Measurements from ENCODE around the gene WNT8A. TPM values are rescaled to one million over a fixed set of nuclear protein-coding genes. Genes with fewer than 3 reads are reported as not detected.
A peak's percentile ranks its signal among the peaks of the same experiment; 100 is the strongest.

WNT8A gene
- total and polyA plus RNA-seq, 2 experiments from 2014 or later = not detected

- H3K9me3 ChIP-seq (ENCODE audit: low read depth) = no peaks in the 10 kb centered on the region
- 68% methylated on average over 1 of the region's 1 CpG for WGBS (ENCODE audit: low lambda C conversion rate, missing lambda C conversion rate)
- H3K4me1 ChIP-seq (ENCODE audit: insufficient read depth) = no peaks in the 10 kb centered on the region
- TF ChIP-seq CTCF (IDR thresholded peaks at IDR 0.05; ENCODE audit: poor library complexity) = no peak
- no peak for TF ChIP-seq EZH2 (IDR thresholded peaks at IDR 0.05; ENCODE audit: borderline replicate concordance)
- no peak for TF ChIP-seq EZH2phosphoT487 (IDR thresholded peaks at IDR 0.05; ENCODE audit: low read depth, severe bottlenecking, unreplicated experiment)
- H2AFZ ChIP-seq = no peak overlapping the region
- H3K4me2 ChIP-seq = peak overlapping the region; percentile 27
- H4K20me1 ChIP-seq (ENCODE audit: insufficient read depth, poor library complexity, severe bottlenecking) = no peaks in the 10 kb centered on the region
- H3K27me3 ChIP-seq = peaks cover 13% of the 10 kb centered on the region
- H3K9me2 ChIP-seq (replicated peaks; ENCODE audit: insufficient read depth) = no peaks in the 10 kb centered on the region
- no peak for DNase-seq (ENCODE audit: low spot score)
- no peaks in the 10 kb centered on the region for H3K79me2 ChIP-seq
- H3K27ac ChIP-seq = no peak overlapping the region
- no peaks in the 10 kb centered on the region for H3K36me3 ChIP-seq (replicated peaks; ENCODE audit: insufficient read depth, low read depth)
- no peak overlapping the region for H3K4me3 ChIP-seq
Measured at GRCh38 chr5:138107213-138107612, 23.4 kb downstream of the WNT8A start.

DNA sequence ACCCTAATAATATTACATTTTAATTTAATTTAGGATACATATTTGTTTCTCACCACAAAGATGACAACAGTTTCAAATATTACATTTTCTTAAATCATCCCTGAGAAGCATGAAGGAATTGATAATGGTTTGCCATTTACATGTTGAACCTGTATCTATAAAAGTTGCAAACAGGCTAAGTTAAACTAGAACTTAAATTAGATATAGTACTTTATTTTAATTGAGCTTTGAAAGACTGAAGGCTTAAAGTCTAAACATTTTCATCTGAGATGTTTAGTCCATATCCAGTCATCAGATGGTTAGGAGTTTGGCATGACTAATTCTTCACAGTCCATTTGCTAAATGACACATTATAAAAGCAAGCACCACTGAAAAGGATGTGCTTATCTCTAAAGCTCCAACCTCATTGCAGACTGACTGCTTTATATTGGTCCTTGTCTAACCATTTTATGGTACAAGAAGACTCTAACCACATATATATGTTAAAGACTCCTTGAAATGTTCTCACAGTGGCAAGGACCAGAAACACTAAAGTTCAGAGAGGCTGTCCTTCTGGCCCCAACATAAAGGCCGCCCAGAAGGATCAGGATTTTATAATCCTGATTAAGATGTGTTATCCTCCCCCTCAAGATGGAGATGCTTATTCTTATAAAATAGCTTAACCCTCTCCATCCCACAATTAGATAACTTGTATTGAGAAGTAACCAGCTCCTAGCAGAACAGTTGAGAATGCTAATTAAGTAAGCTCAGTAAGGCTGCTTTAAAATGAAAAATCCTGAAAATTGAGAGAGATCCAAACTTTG lies 25.8 kb downstream of the WNT8A start:
- Histone ChIP-seq H3K27ac (no peak overlapping the region), H3K4me3 (no peak overlapping the region), H3K9me2 (replicated peaks; ENCODE audit: insufficient read depth) (no peaks in the 10 kb centered on the region), H3K79me2 (no peaks in the 10 kb centered on the region), H4K20me1 (ENCODE audit: insufficient read depth, poor library complexity, severe bottlenecking) (no peaks in the 10 kb centered on the region), H3K27me3 (peaks cover 16% of the 10 kb centered on the region), H3K9me3 (ENCODE audit: low read depth) (no peaks in the 10 kb centered on the region), H2AFZ (no peak overlapping the region), H3K36me3 (replicated peaks; ENCODE audit: insufficient read depth, low read depth) (no peaks in the 10 kb centered on the region), H3K4me1 (ENCODE audit: insufficient read depth) (no peaks in the 10 kb centered on the region), H3K4me2 (no peak overlapping the region)
- no peak for TF ChIP-seq EZH2phosphoT487 (IDR thresholded peaks at IDR 0.05; ENCODE audit: low read depth, severe bottlenecking, unreplicated experiment)
- TF ChIP-seq EZH2 (IDR thresholded peaks at IDR 0.05; ENCODE audit: borderline replicate concordance) = no peak
- no peak for TF ChIP-seq CTCF (IDR thresholded peaks at IDR 0.05; ENCODE audit: poor library complexity)
- 63% methylated on average over 1 of the region's 1 CpG for WGBS (ENCODE audit: low lambda C conversion rate, missing lambda C conversion rate)
- no peak for DNase-seq (ENCODE audit: low spot score)

DNA sequence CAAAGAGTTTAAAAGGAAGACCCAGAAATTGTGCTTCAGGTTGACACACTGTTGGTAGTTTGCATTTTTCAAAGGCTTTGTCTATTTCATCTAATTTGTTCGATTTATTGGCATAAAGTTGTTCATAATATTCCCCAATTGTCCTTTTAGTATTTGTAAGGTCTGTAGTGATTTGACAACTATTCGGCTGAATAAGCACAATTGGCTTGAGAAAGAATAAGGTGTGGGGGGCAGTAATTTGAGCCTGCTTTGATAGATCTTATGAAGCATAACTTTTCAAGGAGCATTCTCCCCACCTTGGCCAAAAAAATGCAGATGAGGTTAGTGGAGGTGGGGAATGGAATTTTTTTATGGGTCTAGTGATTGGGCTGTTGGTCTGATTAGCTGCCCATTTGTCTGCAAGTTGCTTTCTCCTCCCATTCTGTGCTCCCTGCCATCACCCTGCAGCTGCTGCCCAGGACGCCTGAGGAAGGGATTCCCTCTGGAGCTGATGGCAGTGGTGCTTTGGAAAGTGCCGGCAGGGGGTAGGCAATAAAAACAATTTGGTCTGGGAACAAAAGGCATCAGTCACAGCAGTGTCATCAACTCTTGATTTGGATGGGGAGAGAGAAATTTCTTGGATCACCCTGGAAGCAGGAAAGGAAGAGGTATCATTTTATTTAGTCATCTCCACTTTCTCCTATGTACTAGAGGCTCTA lies 26.6 kb downstream of the WNT8A start:
- Histone ChIP-seq H4K20me1 (ENCODE audit: insufficient read depth, poor library complexity, severe bottlenecking) (no peaks in the 10 kb centered on the region), H3K79me2 (no peaks in the 10 kb centered on the region), H3K36me3 (replicated peaks; ENCODE audit: insufficient read depth, low read depth) (no peaks in the 10 kb centered on the region), H3K9me2 (replicated peaks; ENCODE audit: insufficient read depth) (no peaks in the 10 kb centered on the region), H3K4me2 (no peak overlapping the region), H3K27me3 (peaks cover 16% of the 10 kb centered on the region), H2AFZ (no peak overlapping the region), H3K4me1 (ENCODE audit: insufficient read depth) (no peaks in the 10 kb centered on the region), H3K9me3 (ENCODE audit: low read depth) (no peaks in the 10 kb centered on the region), H3K4me3 (no peak overlapping the region), H3K27ac (no peak overlapping the region)
- TF ChIP-seq EZH2phosphoT487 (IDR thresholded peaks at IDR 0.05; ENCODE audit: low read depth, severe bottlenecking, unreplicated experiment) = no peak
- no peak for TF ChIP-seq EZH2 (IDR thresholded peaks at IDR 0.05; ENCODE audit: borderline replicate concordance)
- no peak for TF ChIP-seq CTCF (IDR thresholded peaks at IDR 0.05; ENCODE audit: poor library complexity)
- no peak for DNase-seq (ENCODE audit: low spot score)
- 56% methylated on average over 4 of the region's 4 CpGs for WGBS (ENCODE audit: low lambda C conversion rate, missing lambda C conversion rate)
